T-helper 2 cell treated with Interferon-gamma antibody and Interleukin-4, amounts not matched to agents 100 ng/mL and 5 ng/mL, for 36 hours (primary cell): ENCODE measurements around the gene SEMA4D. TPM values are rescaled to one million over a fixed set of nuclear protein-coding genes. Genes with fewer than 3 reads are reported as not detected.

Experiments used
- intact Hi-C: fragments of 100-400 bp; cut with micrococcal nuclease; formaldehyde crosslinking; loops from one replicate; pipeline ENCODE4 v1.15.1; 2023
- total RNA-seq: library from RNA; stranded (reverse); gene quantifications from 2 replicates; pipeline ENCODE4 v1.2.3, GENCODE V29; 2022

Gene SEMA4D
- total RNA-seq, 1 donor from 2014 or later, result 458 TPM

GRCh38 chr9:89448381-89448780 lies 49.5 kb downstream of the SEMA4D start:
- intact Hi-C loops, result no loop called here

GRCh38 chr9:89447416-89447815 lies 50.5 kb downstream of the SEMA4D start:
- intact Hi-C loops, result no loop called here

- intact Hi-C loops, result no loop called here
These were observed 51.0 kb downstream of the SEMA4D start for GRCh38 chr9:89446961-89447310.

GRCh38 chr9:89446261-89446960 lies 51.5 kb downstream of the SEMA4D start:
- intact Hi-C loops, result no loop called here

GRCh38 chr9:89445801-89446251 lies 52.1 kb downstream of the SEMA4D start:
- intact Hi-C loops, result no loop called here

GRCh38 chr9:89444925-89445765 lies 52.8 kb downstream of the SEMA4D start:
- intact Hi-C loops, result no loop called here

GRCh38 chr9:89444274-89444673 lies 53.6 kb downstream of the SEMA4D start:
- intact Hi-C loops, result no loop called here

- intact Hi-C loops, result no loop called here
These were observed 54.7 kb downstream of the SEMA4D start for GRCh38 chr9:89442981-89443814.

- intact Hi-C loops, result no loop called here
These were observed 55.4 kb downstream of the SEMA4D start for GRCh38 chr9:89442501-89442978.

- intact Hi-C loops, result no loop called here
These were observed 55.9 kb downstream of the SEMA4D start for GRCh38 chr9:89441986-89442385.

GRCh38 chr9:89441655-89441970 lies 56.3 kb downstream of the SEMA4D start:
- intact Hi-C loops, result no loop called here

- intact Hi-C loops, result no loop called here
These were observed 56.8 kb downstream of the SEMA4D start for GRCh38 chr9:89440951-89441654.

- intact Hi-C loops, result no loop called here
These were observed 57.4 kb downstream of the SEMA4D start for GRCh38 chr9:89440548-89440947.

- intact Hi-C loops, result no loop called here
These were observed 57.9 kb downstream of the SEMA4D start for GRCh38 chr9:89440046-89440445.

GRCh38 chr9:89439571-89439970 lies 58.3 kb downstream of the SEMA4D start:
- intact Hi-C loops, result no loop called here

- intact Hi-C loops, result no loop called here
These were observed 59.7 kb downstream of the SEMA4D start for GRCh38 chr9:89438194-89438593.

GRCh38 chr9:89437772-89438171 lies 60.1 kb downstream of the SEMA4D start:
- intact Hi-C loops, result no loop called here

GRCh38 chr9:89436963-89437625 lies 60.8 kb downstream of the SEMA4D start:
- intact Hi-C loops, result no loop called here

- intact Hi-C loops, result no loop called here
These were observed 61.6 kb downstream of the SEMA4D start for GRCh38 chr9:89436326-89436725.

GRCh38 chr9:89435071-89435823 lies 62.7 kb downstream of the SEMA4D start:
- intact Hi-C loops, result no loop called here
